KMS-11 (cell line): ENCODE data around the gene ICA1L.
"Not testable (repeated sequence)": the region's sequence is repeated elsewhere in the genome, so short reads cannot be mapped to it uniquely, and the experiment has no call there.

Experiments
- H2AFZ ChIP-seq: fragments of 200-600 bp; sonication (generic); 2 replicates; pipeline ENCODE4 v1.6.1; 2016; ENCODE audit warnings: antibody characterized with exemption, mixed run types, low read depth
- H3K27ac ChIP-seq: fragments of 200-600 bp; sonication (generic); 2 replicates; pipeline ENCODE4 v1.6.1; 2016; ENCODE audit warnings: mild to moderate bottlenecking, mixed run types
- H3K27me3 ChIP-seq: fragments of 200-600 bp; sonication (generic); 2 replicates; pipeline ENCODE4 v1.6.1; 2017; ENCODE audit warnings: mild to moderate bottlenecking, low read depth, mixed run types, moderate library complexity; ENCODE audit not compliant: insufficient read depth
- H3K36me3 ChIP-seq: fragments of 200-600 bp; sonication (generic); 2 replicates; pipeline ENCODE4 v1.6.1; 2017; ENCODE audit warnings: mild to moderate bottlenecking, mixed run types; ENCODE audit not compliant: insufficient read depth
- H3K4me1 ChIP-seq: fragments of 200-600 bp; sonication (generic); 2 replicates; pipeline ENCODE4 v1.6.1; 2016; ENCODE audit warnings: mild to moderate bottlenecking, low read depth, mixed run types; ENCODE audit not compliant: poor library complexity, severe bottlenecking
- H3K4me2 ChIP-seq: fragments of 200-600 bp; sonication (generic); 2 replicates; pipeline ENCODE4 v1.7.0; 2016; ENCODE audit warnings: mild to moderate bottlenecking, mixed run types
- H3K4me3 ChIP-seq: fragments of 200-600 bp; sonication (generic); IDR thresholded peaks from 2 replicates; pipeline ENCODE4 v1.6.1; 2017; ENCODE audit warnings: low read depth, low read length, mixed read lengths; ENCODE audit not compliant: insufficient read depth
- H3K79me2 ChIP-seq: fragments of 200-600 bp; sonication (generic); 2 replicates; pipeline ENCODE4 v1.6.1; 2016; ENCODE audit warnings: low read depth, mixed run types; ENCODE audit not compliant: insufficient read depth
- H3K9ac ChIP-seq: fragments of 200-600 bp; sonication (generic); 2 replicates; pipeline ENCODE4 v1.6.1; 2016; ENCODE audit warnings: mild to moderate bottlenecking, mixed run types
- H4K20me1 ChIP-seq: fragments of 200-600 bp; sonication (generic); 2 replicates; pipeline ENCODE4 v1.6.1; 2016; ENCODE audit warnings: mild to moderate bottlenecking, mixed run types; ENCODE audit not compliant: insufficient read depth
- TF ChIP-seq, protein P1 (sequence below): fragments of 200-600 bp; sonication (generic); conservative IDR thresholded peaks from 2 replicates; pipeline ENCODE4 v1.6.1; 2017; ENCODE audit warnings: low read depth, mild to moderate bottlenecking, antibody characterized with exemption, low read length, moderate library complexity, mixed read lengths

The ICA1L gene

DNA sequence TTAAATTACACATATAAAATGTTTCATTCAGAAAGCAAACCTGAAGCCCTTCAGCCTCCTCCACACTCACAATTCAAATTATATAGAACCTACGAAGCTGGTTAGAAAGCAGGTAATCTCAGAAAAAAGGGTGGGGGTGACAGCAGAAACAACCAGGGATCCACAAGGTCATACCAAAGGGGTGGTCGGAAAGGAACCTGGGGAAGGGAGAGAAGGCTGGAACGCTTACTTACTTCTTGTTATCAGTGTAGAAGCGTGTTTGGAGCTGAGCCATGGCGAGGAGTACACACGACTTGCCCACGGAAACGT is 39.6 kb upstream of the ICA1L start:
- Histone ChIP-seq H3K9ac (peak overlapping the region; percentile 91), H2AFZ (peak overlapping the region; percentile 71), H3K4me3 (peak overlapping the region; percentile 16), H3K79me2 (peaks cover 46% of the 10 kb centered on the region), H4K20me1 (no peaks in the 10 kb centered on the region), H3K36me3 (peaks cover 3% of the 10 kb centered on the region), H3K27ac (peak overlapping the region; percentile 71), H3K4me1 (peaks cover 16% of the 10 kb centered on the region), H3K4me2 (peak overlapping the region; percentile 60), H3K27me3 (no peaks in the 10 kb centered on the region)
- TF ChIP-seq, protein P1, sequence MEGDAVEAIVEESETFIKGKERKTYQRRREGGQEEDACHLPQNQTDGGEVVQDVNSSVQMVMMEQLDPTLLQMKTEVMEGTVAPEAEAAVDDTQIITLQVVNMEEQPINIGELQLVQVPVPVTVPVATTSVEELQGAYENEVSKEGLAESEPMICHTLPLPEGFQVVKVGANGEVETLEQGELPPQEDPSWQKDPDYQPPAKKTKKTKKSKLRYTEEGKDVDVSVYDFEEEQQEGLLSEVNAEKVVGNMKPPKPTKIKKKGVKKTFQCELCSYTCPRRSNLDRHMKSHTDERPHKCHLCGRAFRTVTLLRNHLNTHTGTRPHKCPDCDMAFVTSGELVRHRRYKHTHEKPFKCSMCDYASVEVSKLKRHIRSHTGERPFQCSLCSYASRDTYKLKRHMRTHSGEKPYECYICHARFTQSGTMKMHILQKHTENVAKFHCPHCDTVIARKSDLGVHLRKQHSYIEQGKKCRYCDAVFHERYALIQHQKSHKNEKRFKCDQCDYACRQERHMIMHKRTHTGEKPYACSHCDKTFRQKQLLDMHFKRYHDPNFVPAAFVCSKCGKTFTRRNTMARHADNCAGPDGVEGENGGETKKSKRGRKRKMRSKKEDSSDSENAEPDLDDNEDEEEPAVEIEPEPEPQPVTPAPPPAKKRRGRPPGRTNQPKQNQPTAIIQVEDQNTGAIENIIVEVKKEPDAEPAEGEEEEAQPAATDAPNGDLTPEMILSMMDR, result no peak

DNA sequence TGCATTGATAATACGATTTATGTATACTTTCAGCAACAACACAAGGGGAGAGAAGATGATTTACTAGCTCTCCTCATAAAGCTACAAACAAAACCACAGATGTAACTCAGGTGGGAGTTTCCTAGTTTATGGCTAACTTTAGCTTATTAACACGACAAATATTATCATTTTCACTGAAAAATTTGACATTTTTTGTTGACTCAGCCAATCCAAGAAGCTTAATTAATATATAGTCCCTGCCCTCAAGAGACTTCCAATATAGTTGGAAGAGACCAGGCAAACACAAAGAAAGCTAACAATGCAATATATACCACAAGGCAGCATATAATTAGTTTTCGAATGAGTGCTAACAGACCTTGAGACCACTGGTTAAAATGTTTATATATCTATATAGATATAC is 39.1 kb upstream of the ICA1L start:
- Histone ChIP-seq H3K4me1 (peaks cover 16% of the 10 kb centered on the region), H3K27ac (peak overlapping the region; percentile 71; the same call in 1 of the 2 replicates), H3K4me3 (no peak overlapping the region), H3K79me2 (peaks cover 50% of the 10 kb centered on the region), H3K4me2 (peak overlapping the region; percentile 60), H2AFZ (no peak overlapping the region), H3K27me3 (no peaks in the 10 kb centered on the region), H3K9ac (peak overlapping the region; percentile 91), H4K20me1 (no peaks in the 10 kb centered on the region), H3K36me3 (peaks cover 3% of the 10 kb centered on the region)
- TF ChIP-seq, protein P1, result no peak

DNA sequence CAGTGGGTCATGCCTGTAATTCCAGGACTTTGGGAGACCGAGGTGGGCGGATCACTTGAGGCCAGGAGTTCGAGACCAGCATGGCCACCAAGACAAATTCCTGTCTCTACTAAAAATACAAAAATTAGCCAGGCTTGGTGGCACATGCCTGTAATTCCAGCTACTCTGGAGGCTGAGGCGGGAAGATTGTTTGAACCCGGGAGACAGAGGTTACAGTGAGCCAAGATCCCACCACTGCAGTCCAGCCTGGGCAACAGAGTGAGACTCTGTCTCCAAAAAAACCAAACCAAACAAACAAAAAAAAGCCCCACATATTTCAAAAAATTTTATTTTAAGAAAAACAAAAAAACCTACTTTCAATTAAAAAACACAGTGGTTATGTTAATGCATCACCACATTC is 38.7 kb upstream of the ICA1L start:
- Histone ChIP-seq H3K4me1 (peaks cover 16% of the 10 kb centered on the region), H3K79me2 (peaks cover 54% of the 10 kb centered on the region), H3K4me2 (peak overlapping the region; percentile 60)
- not testable (repeated sequence) for H3K4me3 ChIP-seq, H3K27ac ChIP-seq, H3K9ac ChIP-seq, H4K20me1 ChIP-seq, H3K27me3 ChIP-seq, H3K36me3 ChIP-seq, H2AFZ ChIP-seq

DNA sequence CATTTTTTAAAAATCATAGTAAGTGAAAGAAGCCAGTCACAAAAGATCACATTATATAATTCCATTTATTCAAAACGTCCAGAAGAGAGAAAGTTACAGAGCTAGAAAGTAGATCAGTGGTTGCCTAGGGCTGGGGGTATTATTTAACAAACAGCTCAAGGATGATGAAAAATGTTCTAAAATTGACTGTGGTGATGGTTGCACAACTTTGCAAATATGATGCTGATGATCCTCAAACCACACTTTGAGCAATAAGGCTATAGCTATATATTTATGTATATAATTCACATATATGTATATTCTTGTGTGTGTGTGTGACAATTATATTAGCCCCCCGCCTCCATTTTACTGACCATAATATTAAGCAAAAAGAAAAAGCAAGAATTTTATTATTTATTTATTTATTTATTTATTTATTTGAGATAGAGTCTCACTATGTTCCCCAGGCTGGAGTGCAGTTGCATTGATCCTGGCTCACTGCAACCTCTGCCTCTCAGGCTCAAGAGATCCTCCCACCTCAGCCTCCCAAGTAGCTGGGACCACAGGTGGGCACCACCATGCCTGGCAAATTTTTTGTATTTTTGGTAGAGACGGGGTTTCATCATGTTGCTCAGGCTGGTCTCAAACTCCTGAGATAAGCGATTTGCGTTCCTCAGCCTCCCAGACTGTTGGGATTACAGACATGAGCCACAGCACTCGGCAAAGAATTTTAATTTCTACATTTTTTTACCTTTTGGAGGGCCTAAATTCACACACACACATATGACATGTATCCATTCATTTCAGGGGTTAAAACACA is 38.0 kb upstream of the ICA1L start:
- H3K27ac ChIP-seq, result no peak overlapping the region
- H3K4me3 ChIP-seq, result no peak overlapping the region
- H4K20me1 ChIP-seq, result no peaks in the 10 kb centered on the region
- peaks cover 3% of the 10 kb centered on the region for H3K36me3 ChIP-seq
- H3K4me1 ChIP-seq, result peaks cover 18% of the 10 kb centered on the region
- H3K4me2 ChIP-seq, result peak overlapping the region; percentile 60
- H2AFZ ChIP-seq, result no peak overlapping the region
- H3K79me2 ChIP-seq, result peaks cover 56% of the 10 kb centered on the region
- H3K9ac ChIP-seq, result no peak overlapping the region
- TF ChIP-seq, protein P1, result no peak
- no peaks in the 10 kb centered on the region for H3K27me3 ChIP-seq

DNA sequence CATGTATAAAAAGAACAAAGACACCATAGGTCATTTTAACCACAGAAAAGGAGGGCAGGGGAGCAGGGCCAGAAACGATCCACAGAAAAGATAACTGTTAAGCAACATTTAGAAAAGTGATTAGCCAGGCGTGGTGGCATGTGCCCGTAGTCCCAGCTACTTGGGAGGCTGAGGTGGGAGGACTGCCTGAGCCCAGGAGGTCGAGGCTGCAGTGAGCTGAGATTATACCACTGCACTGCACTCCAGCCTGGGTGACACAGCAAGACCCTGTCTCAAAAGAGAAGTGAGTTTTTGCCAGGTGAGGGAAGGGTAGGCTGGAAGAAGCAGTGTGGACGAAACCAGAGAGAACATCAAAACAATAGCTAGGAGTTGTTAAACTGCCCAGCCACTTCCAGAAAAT is 36.6 kb upstream of the ICA1L start:
- no peaks in the 10 kb centered on the region for H3K27me3 ChIP-seq
- H2AFZ ChIP-seq, result no peak overlapping the region
- H3K36me3 ChIP-seq, result peaks cover 3% of the 10 kb centered on the region
- TF ChIP-seq, protein P1, result no peak
- no peak overlapping the region for H3K4me2 ChIP-seq
- H3K79me2 ChIP-seq, result peaks cover 62% of the 10 kb centered on the region
- H3K4me1 ChIP-seq, result peaks cover 22% of the 10 kb centered on the region
- H4K20me1 ChIP-seq, result no peaks in the 10 kb centered on the region
- no peak overlapping the region for H3K27ac ChIP-seq
- H3K4me3 ChIP-seq, result no peak overlapping the region
- no peak overlapping the region for H3K9ac ChIP-seq

DNA sequence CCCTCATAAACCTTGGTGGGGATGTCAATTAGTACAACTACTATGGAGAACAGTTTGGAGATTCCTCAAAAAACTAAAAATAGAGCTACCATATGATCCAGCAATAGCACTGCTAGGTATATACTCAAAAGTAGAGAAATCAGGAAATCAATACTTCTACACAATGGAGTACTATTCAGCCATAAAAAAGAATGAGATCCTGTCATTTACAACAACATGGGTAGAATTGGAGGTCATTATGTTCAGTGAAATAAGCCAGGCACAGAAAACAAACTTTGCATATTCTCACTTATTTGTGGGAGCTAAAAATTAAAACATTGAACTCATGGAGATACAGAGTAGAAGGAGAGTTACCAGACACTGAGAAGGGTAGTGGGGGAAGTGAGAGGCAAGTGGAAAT is 33.9 kb upstream of the ICA1L start:
- H4K20me1 ChIP-seq, H3K27ac ChIP-seq, H3K9ac ChIP-seq, H2AFZ ChIP-seq, H3K4me2 ChIP-seq, H3K27me3 ChIP-seq, H3K36me3 ChIP-seq, H3K4me3 ChIP-seq: not testable (repeated sequence)
- peaks cover 19% of the 10 kb centered on the region for H3K4me1 ChIP-seq
- peaks cover 51% of the 10 kb centered on the region for H3K79me2 ChIP-seq
